Hematopoietic multipotent progenitor cell treated with erythropoietin and hydrocortisone succinate and interleukin-3 and kit ligand, for 17 days (in vitro differentiated cells): ENCODE results near the gene LAMA5.

Experiments used
- DNase-seq: peaks from one replicate; pipeline ENCODE4 v3.0.0-alpha.2; 2015; ENCODE audit warnings: low spot score

LAMA5 gene

GRCh38 chr20:62289131-62289530, 78.0 kb downstream of the LAMA5 start:
- DNase-seq = no peak

GRCh38 chr20:62288535-62289105, 78.5 kb downstream of the LAMA5 start:
- no peak for DNase-seq

GRCh38 chr20:62287759-62288534, 79.2 kb downstream of the LAMA5 start:
- DNase-seq = no peak

GRCh38 chr20:62287129-62287528, 80.0 kb downstream of the LAMA5 start:
- no peak for DNase-seq

- DNase-seq = no peak
Measured at GRCh38 chr20:62286493-62287064, 80.5 kb downstream of the LAMA5 start.

GRCh38 chr20:62285722-62286121, 81.4 kb downstream of the LAMA5 start:
- no peak for DNase-seq

- no peak for DNase-seq
Measured at GRCh38 chr20:62285151-62285550, 82.0 kb downstream of the LAMA5 start.

- DNase-seq = no peak
Measured at GRCh38 chr20:62284448-62284847, 82.7 kb downstream of the LAMA5 start.

- no peak for DNase-seq
Measured at GRCh38 chr20:62282877-62283503, 84.1 kb downstream of the LAMA5 start.

GRCh38 chr20:62282103-62282502, 85.0 kb downstream of the LAMA5 start:
- no peak for DNase-seq

- no peak for DNase-seq
Measured at GRCh38 chr20:62281161-62281933, 85.8 kb downstream of the LAMA5 start.

GRCh38 chr20:62280303-62280702, 86.8 kb downstream of the LAMA5 start:
- DNase-seq = no peak

GRCh38 chr20:62277253-62277652, 89.9 kb downstream of the LAMA5 start:
- DNase-seq = no peak

GRCh38 chr20:62276439-62276838, 90.7 kb downstream of the LAMA5 start:
- no peak for DNase-seq

GRCh38 chr20:62275219-62275618, 91.9 kb downstream of the LAMA5 start:
- DNase-seq = no peak

- peak; percentile 65 for DNase-seq
Measured at GRCh38 chr20:62274332-62274950, 92.7 kb downstream of the LAMA5 start.

GRCh38 chr20:62273416-62273815, 93.7 kb downstream of the LAMA5 start:
- DNase-seq = no peak

GRCh38 chr20:62272200-62272599, 94.9 kb downstream of the LAMA5 start:
- DNase-seq = no peak

GRCh38 chr20:62269871-62270270, 97.2 kb downstream of the LAMA5 start:
- no peak for DNase-seq

- no peak for DNase-seq
Measured at GRCh38 chr20:62269378-62269777, 97.7 kb downstream of the LAMA5 start.

- no peak for DNase-seq
Measured at GRCh38 chr20:62268228-62268900, 98.7 kb downstream of the LAMA5 start.
